ENCODE measurements around the gene FHAD1.
"Not testable (repeated sequence)": the region's sequence is repeated elsewhere in the genome, so short reads cannot be mapped to it uniquely, and the experiment has no call there.

Gene FHAD1

DNA sequence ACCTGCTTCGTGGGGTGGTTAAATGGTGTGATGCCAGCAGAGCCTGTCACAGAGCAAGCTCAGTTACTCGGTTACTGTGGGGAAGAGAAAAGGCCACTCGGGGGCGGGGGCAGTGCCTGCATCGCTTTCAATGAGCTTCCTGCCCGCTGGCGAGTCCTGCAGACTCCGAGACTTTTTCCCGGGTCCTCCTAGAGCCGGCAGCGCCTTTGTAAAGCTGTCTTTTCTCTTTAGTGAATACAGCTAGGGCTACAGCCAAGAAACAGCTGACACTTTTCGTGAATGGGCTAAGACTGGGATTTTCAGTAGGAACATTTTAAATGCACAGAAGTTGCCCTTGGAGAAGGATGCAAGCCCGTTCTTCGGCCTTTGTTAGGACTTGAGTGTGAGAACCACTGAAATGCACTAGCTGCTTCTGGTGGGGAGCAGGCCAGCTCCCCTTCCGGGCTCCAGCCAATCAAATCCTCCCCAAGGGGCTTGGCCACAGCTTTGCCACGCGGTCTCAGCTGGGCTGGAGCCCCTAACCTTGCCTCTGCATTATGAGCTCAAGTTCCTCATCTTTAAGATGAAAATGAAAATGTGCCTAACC, 139.2 kb downstream of the FHAD1 start:
- in situ Hi-C loops (cut with HindIII; ENCODE audit: low sequenced_read_pairs): no loop called here
- TF ChIP-seq CTCF (IDR thresholded peaks at IDR 0.05; ENCODE audit: low read depth, low read length, missing control alignments): no peak
- no peak for DNase-seq (ENCODE audit: low read depth)
- H3K4me3 ChIP-seq (ENCODE audit: low read depth, low read length): no peak overlapping the region

DNA sequence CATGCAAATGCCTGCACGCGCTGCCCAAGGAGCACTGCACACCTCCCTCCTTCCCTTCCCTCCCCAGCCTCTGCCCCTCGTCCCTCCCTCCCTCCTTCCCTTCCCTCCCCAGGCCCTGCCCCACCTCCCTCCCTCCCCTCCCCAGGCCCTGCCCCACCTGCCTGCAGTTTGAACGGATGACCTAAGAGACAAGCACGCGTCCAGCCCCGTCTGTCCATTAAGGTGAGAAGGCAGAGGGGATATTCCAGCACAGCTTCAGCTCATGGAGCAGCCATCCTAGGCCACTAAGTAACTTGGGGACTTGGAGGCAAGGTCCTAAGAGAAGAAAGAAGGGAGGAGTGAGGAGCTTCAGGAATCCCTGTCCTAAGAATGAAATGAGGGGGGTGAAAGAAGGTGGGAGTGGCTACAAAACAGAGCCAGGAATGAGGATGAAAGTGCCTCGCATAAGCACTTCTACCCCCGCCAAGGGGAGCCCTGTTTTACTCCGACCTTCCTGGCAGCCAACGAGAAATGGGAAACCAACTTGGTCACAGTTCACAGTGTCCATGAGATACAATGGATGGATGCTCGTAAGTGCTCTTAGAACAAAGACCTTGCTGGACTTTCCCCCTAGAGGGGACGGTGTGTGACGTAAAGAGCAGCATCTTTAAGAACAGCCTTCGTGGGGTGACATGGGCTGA, 141.3 kb downstream of the FHAD1 start:
- no peak for TF ChIP-seq CTCF (IDR thresholded peaks at IDR 0.05; ENCODE audit: low read depth, low read length, missing control alignments)
- H3K4me3 ChIP-seq (ENCODE audit: low read depth, low read length): no peak overlapping the region
- DNase-seq (ENCODE audit: low read depth): no peak
- in situ Hi-C loops (cut with HindIII; ENCODE audit: low sequenced_read_pairs): no loop called here

GRCh38 chr1:15389828-15390227, 142.8 kb downstream of the FHAD1 start:
- DNase-seq (ENCODE audit: low read depth); H3K4me3 ChIP-seq (ENCODE audit: low read depth, low read length): not testable (repeated sequence)
- in situ Hi-C loops (cut with HindIII; ENCODE audit: low sequenced_read_pairs): loop anchor here (5.0 kb wide), 1 partner anchor 68 kb away; no protein-coding TSS in a partner anchor

- no peak for DNase-seq (ENCODE audit: low read depth)
- in situ Hi-C loops (cut with HindIII; ENCODE audit: low sequenced_read_pairs): loop anchor here (5.0 kb wide), 1 partner anchor 68 kb away; no protein-coding TSS in a partner anchor
- TF ChIP-seq CTCF (IDR thresholded peaks at IDR 0.05; ENCODE audit: low read depth, low read length, missing control alignments): no peak
- no peak overlapping the region for H3K4me3 ChIP-seq (ENCODE audit: low read depth, low read length)
Measured at GRCh38 chr1:15390667-15391066, 143.6 kb downstream of the FHAD1 start.

- TF ChIP-seq CTCF (IDR thresholded peaks at IDR 0.05; ENCODE audit: low read depth, low read length, missing control alignments): no peak
- no peak overlapping the region for H3K4me3 ChIP-seq (ENCODE audit: low read depth, low read length)
- in situ Hi-C loops (cut with HindIII; ENCODE audit: low sequenced_read_pairs): loop anchor here (5.0 kb wide), 1 partner anchor 69 kb away; no protein-coding TSS in a partner anchor
- DNase-seq (ENCODE audit: low read depth): no peak
Measured at GRCh38 chr1:15391366-15391765, 144.3 kb downstream of the FHAD1 start.

- DNase-seq (ENCODE audit: low read depth): no peak
- in situ Hi-C loops (cut with HindIII; ENCODE audit: low sequenced_read_pairs): loop anchor here (5.0 kb wide), 1 partner anchor 71 kb away; no protein-coding TSS in a partner anchor
- no peak overlapping the region for H3K4me3 ChIP-seq (ENCODE audit: low read depth, low read length)
- no peak for TF ChIP-seq CTCF (IDR thresholded peaks at IDR 0.05; ENCODE audit: low read depth, low read length, missing control alignments)
Measured at GRCh38 chr1:15393475-15394257, 146.6 kb downstream of the FHAD1 start.
